HG03045 (cell line): Measurements from ENCODE around the gene GZMM.

Experiments used
- ATAC-seq: cut with Tn5 transposase; IDR thresholded peaks from one replicate; pipeline ENCODE4 v1.9.1; 2021; ENCODE audit warnings: mild to moderate bottlenecking, moderate library complexity; ENCODE audit not compliant: unreplicated experiment

Gene GZMM

GRCh38 chr19:543910-544608 is at the start of gene GZMM:
GZMM (plus strand) TSS chr19:544053; CDS start chr19:544072, 19 bp downstream.
- ATAC-seq = no peak

- ATAC-seq = no peak
Measured at GRCh38 chr19:494171-495080, 49.4 kb upstream of the GZMM start.

GRCh38 chr19:495081-495401 is 48.8 kb upstream of the GZMM start:
- no peak for ATAC-seq

- ATAC-seq = no peak
Measured at GRCh38 chr19:495402-496111, 48.3 kb upstream of the GZMM start.

- no peak for ATAC-seq
Measured at GRCh38 chr19:496112-496665, 47.7 kb upstream of the GZMM start, which contains the start of gene MADCAM1. MADCAM1 (plus strand) TSS chr19:496486; CDS start chr19:496500, 14 bp downstream.

GRCh38 chr19:496986-497385 is 46.9 kb upstream of the GZMM start:
- no peak for ATAC-seq

GRCh38 chr19:497491-497868 is 46.4 kb upstream of the GZMM start:
- ATAC-seq = no peak

GRCh38 chr19:497869-498510 is 45.9 kb upstream of the GZMM start:
- ATAC-seq = no peak

- ATAC-seq = no peak
Measured at GRCh38 chr19:498511-498891, 45.4 kb upstream of the GZMM start.

- ATAC-seq = no peak
Measured at GRCh38 chr19:498977-499623, 44.8 kb upstream of the GZMM start.

GRCh38 chr19:501646-502045 is 42.2 kb upstream of the GZMM start:
- ATAC-seq = no peak

GRCh38 chr19:504616-505015 is 39.2 kb upstream of the GZMM start:
- ATAC-seq = no peak

- ATAC-seq = peak; percentile 60
Measured at GRCh38 chr19:506404-507285, 37.2 kb upstream of the GZMM start.

GRCh38 chr19:507286-508203 is 36.3 kb upstream of the GZMM start, which contains the start of gene TPGS1:
TPGS1 (plus strand) TSS chr19:507497; CDS start chr19:507507, 10 bp downstream.
- peak; percentile 63 for ATAC-seq

GRCh38 chr19:508204-509150 is 35.4 kb upstream of the GZMM start:
- ATAC-seq = no peak

GRCh38 chr19:510606-511100 is 33.2 kb upstream of the GZMM start:
- no peak for ATAC-seq
